CD8-positive, alpha-beta memory T cell (primary cell): ENCODE data around the gene ARHGAP44. TPM values are rescaled to one million over a fixed set of nuclear protein-coding genes. Genes with fewer than 3 reads are reported as not detected.
"Not testable (repeated sequence)": the region's sequence is repeated elsewhere in the genome, so short reads cannot be mapped to it uniquely, and the experiment has no call there.

ENCODE experiments used
- CTCF ChIA-PET: fragments of 350-600 bp; sonication (Branson Sonifier 250); formaldehyde crosslinking; loops from one replicate; lab custom pipeline; 2021; ENCODE audit warnings: antibody characterized with exemption; lab: Charles Lee
- POLR2A ChIA-PET: fragments of 350-600 bp; sonication (Branson Sonifier 250); formaldehyde crosslinking; loops from one replicate; lab custom pipeline; 2021; ENCODE audit warnings: antibody characterized with exemption; lab: Charles Lee
- DNase-seq, 5 donors: peaks; one replicate each; pipeline versions ENCODE4 v3.0.0 to v3.0.0-alpha.2; 2020 to 2022; ENCODE audit warnings: mixed read lengths in 1 of 5
- H3K27ac ChIP-seq: one replicate; pipeline ENCODE4 v1.7.0; 2013; ENCODE audit warnings: low read depth, mild to moderate bottlenecking, low read length, moderate library complexity
- H3K27me3 ChIP-seq: 2 replicates; pipeline ENCODE4 v1.7.0; 2013; ENCODE audit warnings: low read length, mild to moderate bottlenecking; ENCODE audit not compliant: insufficient read depth, poor library complexity, severe bottlenecking
- H3K36me3 ChIP-seq: 2 replicates; pipeline ENCODE4 v1.7.0; 2013; ENCODE audit warnings: mild to moderate bottlenecking, low read length, moderate library complexity; ENCODE audit not compliant: insufficient read depth
- H3K4me1 ChIP-seq: 2 replicates; pipeline ENCODE4 v1.7.0; 2013; ENCODE audit warnings: mild to moderate bottlenecking, low read length, moderate library complexity; ENCODE audit not compliant: insufficient read depth
- H3K4me3 ChIP-seq: 2 replicates; pipeline ENCODE4 v1.7.0; 2013; ENCODE audit warnings: mild to moderate bottlenecking, low read length
- H3K9me3 ChIP-seq: 2 replicates; pipeline ENCODE4 v1.7.0; 2013; ENCODE audit warnings: mild to moderate bottlenecking, low read length
- H3K27ac Mint-ChIP-seq, 8 donors: one replicate each; pipeline ENCODE4 v1.8.0; 2020 to 2021; ENCODE audit warnings: mixed read lengths in 8 of 8, mild to moderate bottlenecking in 6 of 8, inconsistent platforms in 3 of 8, moderate library complexity in 3 of 8
- H3K27me3 Mint-ChIP-seq, 2 donors: one replicate each; pipeline ENCODE4 v1.8.0; 2020 to 2021; ENCODE audit warnings: mixed read lengths in 2 of 2, mild to moderate bottlenecking in 1 of 2, moderate library complexity in 1 of 2
- H3K36me3 Mint-ChIP-seq, 3 donors: one replicate each; pipeline ENCODE4 v1.8.0; 2020 to 2021; ENCODE audit warnings: mixed read lengths in 3 of 3, inconsistent platforms in 1 of 3, mild to moderate bottlenecking in 1 of 3
- H3K4me1 Mint-ChIP-seq, 3 donors: one replicate each; pipeline ENCODE4 v1.8.0; 2020 to 2021; ENCODE audit warnings: mixed read lengths in 3 of 3, inconsistent platforms in 1 of 3, mild to moderate bottlenecking in 1 of 3
- H3K4me3 Mint-ChIP-seq, 7 donors: one replicate each; pipeline ENCODE4 v1.8.0; 2020 to 2021; ENCODE audit warnings: mixed read lengths in 7 of 7, mild to moderate bottlenecking in 6 of 7, moderate library complexity in 4 of 7, inconsistent platforms in 2 of 7
- H3K9me3 Mint-ChIP-seq, 5 donors: one replicate each; pipeline ENCODE4 v1.8.0; 2020 to 2022; ENCODE audit warnings: mixed read lengths in 5 of 5, mild to moderate bottlenecking in 3 of 5, moderate library complexity in 2 of 5, inconsistent platforms in 1 of 5
- polyA plus RNA-seq: library from polyadenylated mRNA; unstranded; fragments of 300-500 nt; fragmentation: Illumina TruSeq; gene quantifications from one replicate; pipeline ENCODE4 v1.2.3, GENCODE V29; 2021
- total RNA-seq, 2 experiments: library from RNA; stranded (reverse); gene quantifications; one replicate each; pipeline ENCODE4 v1.2.3, GENCODE V29; 2021

ARHGAP44 gene
- total and polyA plus RNA-seq, 3 experiments from 2014 or later, result not detected

DNA sequence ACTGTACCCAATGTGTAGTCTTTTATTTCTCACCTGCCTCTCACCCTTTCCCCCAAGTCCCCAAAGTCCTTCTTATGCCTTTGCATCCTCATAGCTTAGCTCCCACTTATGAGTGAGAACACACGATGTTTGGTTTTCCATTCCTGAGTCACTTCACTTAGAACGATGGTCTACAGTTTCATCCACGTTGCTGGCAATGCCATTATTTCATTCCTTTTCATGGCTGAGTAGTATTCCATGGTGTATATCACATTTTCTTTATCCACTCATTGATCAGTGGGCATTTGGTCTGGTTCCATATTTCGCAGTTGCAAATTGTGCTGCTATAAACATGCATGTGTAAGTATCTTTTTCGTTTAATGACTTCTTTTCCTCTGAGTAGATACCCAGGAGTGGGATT is 89.8 kb downstream of the ARHGAP44 start:
- H3K27me3 Mint-ChIP-seq, POLR2A ChIA-PET, H3K27ac ChIP-seq, H3K9me3 Mint-ChIP-seq, H3K9me3 ChIP-seq, H3K4me1 Mint-ChIP-seq, H3K27me3 ChIP-seq, H3K4me3 Mint-ChIP-seq, H3K4me1 ChIP-seq, DNase-seq, CTCF ChIA-PET, H3K36me3 ChIP-seq, H3K4me3 ChIP-seq, H3K36me3 Mint-ChIP-seq, H3K27ac Mint-ChIP-seq: not testable (repeated sequence)

DNA sequence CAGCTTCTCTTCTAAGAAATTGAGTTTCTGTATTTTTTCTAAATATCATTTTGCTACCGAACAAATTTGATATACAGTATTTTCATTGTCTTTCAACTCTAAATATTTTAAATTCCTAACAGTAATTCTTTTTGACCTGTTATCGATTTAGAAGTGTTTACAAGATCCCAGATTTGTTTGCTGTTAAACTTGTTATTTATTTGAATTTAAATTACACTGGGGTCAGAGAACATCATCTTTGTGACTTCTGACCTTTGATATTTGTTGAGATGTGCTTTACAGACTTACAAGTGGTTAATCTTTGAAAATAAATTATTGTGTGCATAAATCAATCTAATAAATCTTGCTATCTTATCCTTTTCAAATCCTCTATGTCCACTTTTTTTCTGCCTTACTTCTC is 94.2 kb downstream of the ARHGAP44 start:
- no peak overlapping the region for H3K27ac Mint-ChIP-seq
- H3K27me3 Mint-ChIP-seq, result peaks cover 2 to 4% of the 10 kb centered on the region in 2 donors
- H3K4me3 ChIP-seq, result no peak overlapping the region

DNA sequence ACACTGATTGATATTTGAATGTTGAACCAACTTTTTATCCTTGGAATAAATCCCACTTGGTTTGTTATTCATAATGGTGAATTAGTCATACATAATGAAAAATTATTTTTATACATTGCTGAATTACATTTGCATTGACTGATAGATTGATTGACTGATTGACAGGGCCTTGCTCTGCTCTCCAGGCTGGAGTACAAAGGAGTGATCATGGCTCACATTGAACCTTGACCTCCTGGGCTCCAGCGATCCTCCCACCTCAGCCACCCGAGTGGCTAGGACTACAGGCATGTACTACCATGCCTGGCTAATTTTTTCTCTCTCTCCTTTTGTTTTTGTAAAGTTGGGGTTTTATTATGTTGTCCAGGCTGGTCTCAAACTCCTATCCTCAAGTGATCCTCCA is 97.8 kb downstream of the ARHGAP44 start:
- no peak overlapping the region for H3K4me3 ChIP-seq
- H3K27me3 ChIP-seq, result no peaks in the 10 kb centered on the region
- H3K4me1 ChIP-seq, result no peaks in the 10 kb centered on the region
- ChIA-PET POLR2A (no interaction called here), CTCF (no interaction called here)
- Mint-ChIP-seq H3K27me3 (peaks cover 5 to 8% of the 10 kb centered on the region in 2 donors), H3K36me3 (no peaks in the 10 kb centered on the region), H3K9me3 (peaks cover 0 to 8% (median 5%) of the 10 kb centered on the region in 5 donors), H3K27ac (no peak overlapping the region), H3K4me3 (no peak overlapping the region), H3K4me1 (no peaks in the 10 kb centered on the region)
- no peaks in the 10 kb centered on the region for H3K9me3 ChIP-seq
- no peaks in the 10 kb centered on the region for H3K36me3 ChIP-seq
- H3K27ac ChIP-seq, result no peak overlapping the region
- DNase-seq, result no peak

More for the DNA sequence above, 94.2 kb downstream of the ARHGAP44 start:
- no peaks in the 10 kb centered on the region for H3K4me1 ChIP-seq
- no peaks in the 10 kb centered on the region for H3K36me3 Mint-ChIP-seq
- H3K9me3 Mint-ChIP-seq, result peaks cover 0 to 7% (median 2%) of the 10 kb centered on the region in 5 donors
- no peak for DNase-seq
- H3K27me3 ChIP-seq, result no peaks in the 10 kb centered on the region
- no peaks in the 10 kb centered on the region for H3K9me3 ChIP-seq
- no peaks in the 10 kb centered on the region for H3K4me1 Mint-ChIP-seq
- H3K36me3 ChIP-seq, result no peaks in the 10 kb centered on the region
- H3K27ac ChIP-seq, result no peak overlapping the region
- no peak overlapping the region for H3K4me3 Mint-ChIP-seq
- ChIA-PET CTCF (no interaction called here), POLR2A (no interaction called here)

DNA sequence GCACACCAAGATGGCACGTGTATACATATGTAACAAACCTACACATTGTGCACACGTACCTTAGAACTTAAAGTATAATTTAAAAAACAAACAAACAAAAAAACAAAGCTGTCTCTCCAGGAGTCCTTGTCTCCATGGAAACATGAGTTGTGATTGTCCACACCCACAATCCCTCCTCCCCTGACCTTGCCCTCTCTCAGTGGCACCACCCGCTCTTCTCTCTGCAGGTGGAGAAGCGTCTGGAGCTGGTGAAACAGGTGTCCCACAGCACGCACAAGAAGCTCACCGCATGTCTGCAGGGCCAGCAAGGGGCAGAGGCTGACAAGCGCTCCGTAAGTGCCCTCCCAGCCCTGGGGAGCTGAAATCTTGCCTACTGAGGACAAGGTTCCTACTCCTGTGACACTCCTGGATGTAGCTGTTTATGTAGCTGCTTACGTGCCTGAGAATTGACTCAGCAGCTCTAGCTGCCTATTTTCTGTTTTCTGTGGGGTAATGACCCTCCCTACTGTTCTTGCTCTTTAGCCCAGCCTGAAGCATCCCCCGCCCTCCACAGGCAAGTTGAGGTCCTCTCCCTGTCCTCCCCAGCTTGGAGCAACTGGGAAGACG is 107.0 kb downstream of the ARHGAP44 start:
- ChIA-PET POLR2A (no interaction called here), CTCF (no interaction called here)
- no peaks in the 10 kb centered on the region for H3K9me3 ChIP-seq
- no peaks in the 10 kb centered on the region for H3K27me3 ChIP-seq
- peaks cover 5 to 17% (median 11%) of the 10 kb centered on the region in 5 donors for H3K9me3 Mint-ChIP-seq
- no peak overlapping the region for H3K4me3 ChIP-seq
- no peak overlapping the region for H3K27ac Mint-ChIP-seq
- no peaks in the 10 kb centered on the region for H3K36me3 Mint-ChIP-seq
- no peak overlapping the region for H3K4me3 Mint-ChIP-seq
- no peaks in the 10 kb centered on the region for H3K4me1 Mint-ChIP-seq
- peaks cover 0 to 3% of the 10 kb centered on the region in 2 donors for H3K27me3 Mint-ChIP-seq
- H3K27ac ChIP-seq, result no peak overlapping the region
- no peak for DNase-seq
- no peaks in the 10 kb centered on the region for H3K36me3 ChIP-seq
- no peaks in the 10 kb centered on the region for H3K4me1 ChIP-seq

DNA sequence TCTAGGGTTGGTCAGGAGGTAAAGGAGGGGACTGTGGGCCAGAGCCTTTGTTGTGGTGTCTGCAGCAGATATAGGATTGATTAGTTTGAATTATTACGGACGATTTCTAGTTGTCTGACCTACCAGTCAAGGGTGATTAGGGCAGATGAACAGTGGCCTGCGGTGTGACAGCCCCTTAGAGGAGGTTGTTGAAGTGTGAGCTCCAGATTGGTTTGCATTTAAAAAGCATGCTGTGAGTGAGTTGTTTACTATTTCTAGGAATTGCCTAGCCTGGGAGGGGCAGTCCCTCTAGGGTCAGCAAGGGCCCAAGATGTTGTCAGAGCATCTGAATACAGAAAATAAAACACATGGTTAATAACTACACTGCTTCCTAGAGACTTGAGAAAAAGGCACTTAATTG is 108.8 kb downstream of the ARHGAP44 start:
- H3K4me3 ChIP-seq, result no peak overlapping the region
- no peak for DNase-seq
- Mint-ChIP-seq H3K36me3 (no peaks in the 10 kb centered on the region), H3K4me1 (no peaks in the 10 kb centered on the region), H3K27ac (no peak overlapping the region), H3K9me3 (peaks cover 0 to 8% (median 7%) of the 10 kb centered on the region in 5 donors), H3K27me3 (peaks cover 3 to 5% of the 10 kb centered on the region in 2 donors), H3K4me3 (no peak overlapping the region)
- CTCF ChIA-PET, result no interaction called here
- H3K36me3 ChIP-seq, result no peaks in the 10 kb centered on the region
- POLR2A ChIA-PET, result no interaction called here
- no peaks in the 10 kb centered on the region for H3K9me3 ChIP-seq
- no peaks in the 10 kb centered on the region for H3K27me3 ChIP-seq
- H3K27ac ChIP-seq, result no peak overlapping the region
- H3K4me1 ChIP-seq, result no peaks in the 10 kb centered on the region

DNA sequence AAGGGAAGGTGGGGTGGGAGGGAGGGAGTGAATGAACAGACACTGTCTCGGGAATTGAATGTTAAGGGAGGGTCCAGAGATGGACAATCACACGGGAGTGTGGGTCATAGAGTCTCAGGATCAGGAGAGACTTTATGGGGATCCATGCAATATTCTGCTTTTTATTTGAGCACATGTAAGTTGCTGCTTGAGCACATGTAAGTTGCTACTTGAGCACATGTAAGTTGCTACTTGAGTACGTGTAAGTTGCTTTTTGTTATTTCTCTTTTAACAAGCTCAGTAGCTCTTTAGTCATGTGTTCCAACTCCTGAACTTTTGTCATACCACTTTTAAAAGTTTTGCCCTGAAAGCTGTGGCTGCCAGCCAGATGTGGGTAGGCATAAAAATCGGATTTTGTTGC is 110.3 kb downstream of the ARHGAP44 start:
- H3K36me3 Mint-ChIP-seq, result no peaks in the 10 kb centered on the region
- no peak for DNase-seq
- no peak overlapping the region for H3K4me3 Mint-ChIP-seq
- H3K27me3 Mint-ChIP-seq, result peaks cover 6 to 7% of the 10 kb centered on the region in 2 donors
- POLR2A ChIA-PET, result no interaction called here
- no peaks in the 10 kb centered on the region for H3K4me1 ChIP-seq
- no peak overlapping the region for H3K27ac ChIP-seq
- H3K4me1 Mint-ChIP-seq, result no peaks in the 10 kb centered on the region
- H3K36me3 ChIP-seq, result no peaks in the 10 kb centered on the region
- H3K4me3 ChIP-seq, result no peak overlapping the region
- no peaks in the 10 kb centered on the region for H3K9me3 ChIP-seq
- CTCF ChIA-PET, result no interaction called here
- H3K27ac Mint-ChIP-seq, result no peak overlapping the region
- H3K27me3 ChIP-seq, result no peaks in the 10 kb centered on the region
- H3K9me3 Mint-ChIP-seq, result peaks cover 0 to 8% (median 5%) of the 10 kb centered on the region in 5 donors

DNA sequence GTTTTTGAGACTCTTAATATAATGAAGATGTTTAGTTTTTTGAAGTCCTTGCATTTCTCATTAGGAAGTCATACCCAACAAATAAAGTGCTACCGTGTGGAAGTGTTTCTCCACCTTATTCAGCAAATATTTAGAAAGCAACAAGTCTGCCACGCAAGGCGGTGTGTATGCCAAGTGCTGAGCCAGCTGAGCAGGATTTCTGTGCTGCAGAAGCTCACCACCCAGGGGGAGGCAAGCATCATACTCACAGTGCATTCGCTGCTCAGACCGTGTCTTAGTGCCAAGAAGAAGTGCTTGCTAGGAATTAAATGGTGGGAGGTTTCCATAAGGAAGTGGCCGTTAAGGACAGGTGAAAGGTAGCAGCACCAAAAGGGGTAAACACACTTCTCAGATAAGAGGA is 111.2 kb downstream of the ARHGAP44 start:
- H3K4me3 Mint-ChIP-seq, result no peak overlapping the region
- H3K27me3 Mint-ChIP-seq, result peaks cover 7 to 9% of the 10 kb centered on the region in 2 donors
- H3K27ac ChIP-seq, result no peak overlapping the region
- no peaks in the 10 kb centered on the region for H3K9me3 ChIP-seq
- ChIA-PET POLR2A (no interaction called here), CTCF (no interaction called here)
- no peaks in the 10 kb centered on the region for H3K4me1 Mint-ChIP-seq
- H3K27ac Mint-ChIP-seq, result no peak overlapping the region
- H3K27me3 ChIP-seq, result no peaks in the 10 kb centered on the region
- peaks cover 0 to 8% (median 3%) of the 10 kb centered on the region in 5 donors for H3K9me3 Mint-ChIP-seq
- no peak for DNase-seq
- no peaks in the 10 kb centered on the region for H3K36me3 ChIP-seq
- H3K36me3 Mint-ChIP-seq, result no peaks in the 10 kb centered on the region
- no peak overlapping the region for H3K4me3 ChIP-seq
- H3K4me1 ChIP-seq, result no peaks in the 10 kb centered on the region

DNA sequence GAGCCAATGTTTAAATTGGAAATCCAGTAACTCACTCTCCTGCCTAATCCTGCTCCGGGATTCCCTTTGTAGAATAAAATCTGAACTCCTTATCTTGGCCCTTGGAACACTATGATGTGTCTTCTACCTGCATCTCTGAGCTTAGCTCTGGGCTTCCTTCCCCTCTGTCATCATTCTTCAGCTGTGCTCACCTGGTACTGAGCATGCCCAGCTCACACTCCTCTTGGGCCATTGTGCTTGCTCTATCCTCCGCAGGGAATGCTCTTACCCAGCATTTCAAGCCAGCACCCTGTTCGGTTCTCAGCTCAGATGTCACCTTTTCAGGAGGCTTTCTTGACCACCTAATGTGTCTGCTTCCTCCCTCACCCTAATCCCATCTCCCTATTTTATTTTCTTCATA is 112.7 kb downstream of the ARHGAP44 start:
- H3K4me1 Mint-ChIP-seq, result no peaks in the 10 kb centered on the region
- Histone ChIP-seq H3K4me1 (no peaks in the 10 kb centered on the region), H3K36me3 (no peaks in the 10 kb centered on the region), H3K27me3 (no peaks in the 10 kb centered on the region), H3K27ac (no peak overlapping the region), H3K9me3 (no peaks in the 10 kb centered on the region), H3K4me3 (no peak overlapping the region)
- POLR2A ChIA-PET, result no interaction called here
- H3K9me3 Mint-ChIP-seq, result peaks cover 0 to 9% (median 3%) of the 10 kb centered on the region in 5 donors
- CTCF ChIA-PET, result no interaction called here
- no peaks in the 10 kb centered on the region for H3K36me3 Mint-ChIP-seq
- H3K27ac Mint-ChIP-seq, result no peak overlapping the region
- no peak overlapping the region for H3K4me3 Mint-ChIP-seq
- peaks cover 8 to 10% of the 10 kb centered on the region in 2 donors for H3K27me3 Mint-ChIP-seq
- no peak for DNase-seq
